Measurements from ENCODE around the gene MMEL1.

MMEL1 gene

DNA sequence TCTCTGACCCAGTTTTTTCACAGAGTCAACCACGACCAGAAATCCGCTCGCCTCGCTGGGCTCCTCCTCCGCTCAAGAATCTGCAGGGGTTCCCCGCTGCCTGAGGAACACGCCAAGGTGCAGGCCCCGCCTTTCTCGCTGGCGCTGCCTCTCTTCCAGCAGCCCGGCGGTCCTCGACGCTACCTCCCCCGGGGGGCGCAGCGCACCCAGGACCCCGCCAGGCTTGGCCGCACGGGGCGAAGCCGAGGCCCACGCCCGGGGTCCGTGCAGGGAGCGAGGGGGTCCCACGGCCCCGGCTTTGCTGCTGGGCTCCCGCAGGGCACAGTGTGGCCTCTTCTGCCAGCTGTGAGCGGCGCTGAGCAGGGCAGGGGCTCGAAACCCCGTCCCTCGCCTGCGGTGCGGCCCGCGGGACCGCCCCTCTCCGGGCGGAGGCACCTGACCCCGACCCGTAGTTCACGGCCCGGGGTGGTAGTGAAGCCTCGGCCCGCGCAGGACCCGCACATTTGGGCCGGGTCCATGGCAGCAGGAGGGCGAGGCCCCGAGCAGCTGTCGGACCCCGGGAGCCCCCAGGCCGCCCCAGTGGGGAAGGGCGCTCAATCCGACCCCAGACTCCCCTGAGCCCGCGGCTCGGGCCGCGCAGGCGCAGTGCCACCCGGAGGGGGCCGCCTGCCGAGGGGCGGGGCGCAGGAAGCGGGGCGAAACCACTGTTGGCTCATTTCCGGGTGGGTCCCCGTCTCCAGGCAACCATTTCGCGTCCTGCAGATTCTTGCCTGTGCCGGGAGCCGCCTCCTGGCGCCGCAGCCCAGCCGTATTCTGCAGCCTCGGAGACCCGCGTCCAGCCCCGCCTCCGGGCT is 10.0 kb upstream of the MMEL1 start:
- peak in 50 of 51 donors; percentile 26 to 94 (median 80) for DNase-seq

DNA sequence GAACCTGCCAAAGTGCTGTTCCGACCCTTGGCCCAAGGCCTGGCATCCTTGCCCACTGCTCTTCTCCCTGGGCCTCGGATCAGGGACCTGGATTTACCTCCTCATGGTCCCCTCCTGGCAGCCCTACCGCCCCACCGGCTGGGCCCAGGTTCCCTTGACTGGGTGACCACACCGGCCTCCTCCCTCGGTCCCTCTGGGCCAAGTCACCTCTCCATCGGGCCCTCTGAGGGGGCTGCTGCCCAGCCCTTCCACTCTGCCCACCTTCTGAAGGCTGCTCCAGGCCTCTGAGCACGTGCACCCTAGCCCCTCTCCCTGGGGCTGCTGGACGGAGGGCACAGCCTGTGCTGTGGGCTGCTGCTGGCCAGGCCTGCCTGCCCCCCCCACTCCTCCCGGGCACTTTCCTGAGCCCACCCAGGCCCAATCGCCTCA is 9.3 kb upstream of the MMEL1 start:
- DNase-seq, result no peak

DNA sequence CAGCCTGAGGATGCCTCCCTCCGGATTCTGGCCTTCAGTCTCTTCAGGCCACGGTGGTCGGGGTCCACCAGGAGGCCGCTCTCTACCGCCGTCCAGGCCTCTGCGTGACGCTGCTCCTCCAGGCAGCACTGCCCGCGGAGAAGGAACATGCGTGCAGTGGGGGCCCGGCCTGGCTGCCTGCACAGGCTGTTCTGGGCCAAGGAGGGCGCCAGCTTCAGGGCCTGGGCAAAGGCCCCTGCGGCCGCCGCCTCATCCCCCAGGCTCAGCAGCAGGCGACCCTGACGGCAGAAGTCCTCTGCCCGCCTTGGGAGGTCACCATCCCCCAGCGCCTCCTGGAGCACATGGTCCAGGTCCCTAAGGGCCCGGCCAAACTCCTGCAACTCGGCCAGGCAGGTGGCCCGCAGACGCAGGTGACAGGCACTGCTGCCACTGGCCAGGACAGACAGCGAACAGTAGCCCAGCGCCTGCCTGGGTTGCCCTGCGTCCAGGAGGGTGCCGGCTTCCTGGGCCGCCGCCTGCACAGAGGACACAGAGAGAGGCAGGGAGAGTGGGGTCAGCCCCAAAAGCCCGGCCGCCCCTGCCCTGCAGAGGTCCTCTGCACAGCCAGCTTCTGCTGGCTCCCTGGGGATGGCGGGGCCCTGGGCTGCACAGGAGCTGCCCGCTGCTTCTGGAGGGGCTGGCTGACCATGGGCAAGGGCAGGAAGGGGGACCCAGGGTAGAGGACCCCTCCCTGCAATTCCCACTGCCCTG is 8.7 kb upstream of the MMEL1 start:
- no peak for DNase-seq

DNA sequence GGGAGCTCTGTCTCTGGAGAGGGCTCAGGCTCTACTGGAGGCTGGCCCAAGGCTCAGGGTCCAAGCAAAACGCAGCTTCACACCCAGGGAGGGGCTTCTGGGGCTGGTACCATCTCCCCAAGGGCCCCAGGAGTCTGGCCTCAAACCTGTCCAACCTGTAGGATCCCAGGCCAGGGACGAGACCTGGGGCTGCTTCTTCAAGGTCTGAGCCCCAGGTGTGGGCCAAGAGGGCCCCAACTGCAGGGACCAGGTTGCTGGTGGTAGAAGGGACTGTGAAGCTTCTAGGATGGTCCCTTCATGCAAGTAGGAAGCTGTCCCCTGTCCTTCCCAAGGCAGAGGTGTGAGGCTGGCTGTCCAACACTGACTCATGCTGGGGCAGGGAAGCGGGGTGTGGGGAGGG is 7.8 kb upstream of the MMEL1 start:
- no peak for DNase-seq

DNA sequence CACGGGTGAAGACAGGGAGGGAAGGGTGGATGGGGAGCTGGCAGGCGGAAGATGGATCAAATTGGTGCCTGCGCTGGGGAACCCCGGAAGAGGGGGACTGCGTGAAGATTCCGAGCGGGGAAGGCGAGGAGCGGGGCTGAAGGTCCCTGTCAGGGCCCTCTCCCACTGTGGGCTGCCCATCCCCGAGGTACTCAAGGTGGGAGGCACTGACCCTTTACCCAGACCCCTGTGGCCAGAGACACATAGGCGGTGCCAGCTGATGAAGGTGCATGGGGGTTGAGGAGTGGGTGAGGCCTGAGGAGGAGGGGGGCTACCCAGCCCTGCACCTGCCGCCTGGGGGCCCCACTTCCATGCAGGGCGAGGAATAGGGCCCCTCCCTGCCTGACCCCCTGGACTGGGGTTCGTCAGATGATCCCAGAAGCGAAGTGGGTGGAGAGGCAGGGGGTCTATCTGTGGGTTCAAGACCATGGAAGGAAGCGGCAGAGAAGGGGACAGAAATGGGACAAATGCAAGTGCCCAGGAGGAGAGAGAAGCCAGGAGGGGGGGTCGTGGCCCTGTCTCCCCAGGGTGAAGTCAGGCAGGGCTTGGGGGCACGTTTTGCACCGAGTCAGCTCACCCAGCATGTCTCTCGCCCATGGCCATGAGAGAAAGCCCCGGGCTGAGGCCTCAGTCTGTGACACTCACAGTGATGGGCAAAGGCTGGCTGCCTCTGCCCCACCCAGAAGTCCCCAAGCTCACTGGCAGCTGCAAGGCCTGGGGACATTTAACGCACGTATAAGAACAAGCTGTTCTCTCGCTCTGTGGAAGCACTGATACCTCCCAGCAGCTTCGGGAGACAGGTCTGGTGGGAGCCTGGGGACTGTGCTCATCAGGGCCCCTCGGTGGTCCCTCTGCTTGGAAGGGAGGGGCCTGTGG is 7.0 kb upstream of the MMEL1 start:
- DNase-seq, result no peak

DNA sequence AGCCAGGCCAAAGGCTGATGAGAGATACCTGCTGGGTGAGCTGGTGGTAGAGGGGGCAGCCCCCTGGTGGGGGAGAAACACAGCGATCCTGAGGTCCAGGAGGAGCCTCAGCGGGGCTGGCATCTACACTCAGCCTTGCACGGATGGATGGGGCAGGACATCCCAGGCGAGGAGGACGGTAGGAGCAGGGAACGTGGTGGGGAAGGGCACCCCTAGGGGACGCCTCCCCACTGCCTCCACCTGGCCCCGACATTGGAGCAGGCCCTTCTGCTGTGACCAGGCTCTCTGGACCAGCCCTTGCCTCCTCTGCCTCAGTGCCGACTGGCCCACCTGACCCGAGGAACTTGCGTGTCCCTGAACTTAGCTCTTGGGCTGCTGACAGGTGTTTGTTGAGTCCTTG is 6.4 kb upstream of the MMEL1 start:
- DNase-seq, result no peak

DNA sequence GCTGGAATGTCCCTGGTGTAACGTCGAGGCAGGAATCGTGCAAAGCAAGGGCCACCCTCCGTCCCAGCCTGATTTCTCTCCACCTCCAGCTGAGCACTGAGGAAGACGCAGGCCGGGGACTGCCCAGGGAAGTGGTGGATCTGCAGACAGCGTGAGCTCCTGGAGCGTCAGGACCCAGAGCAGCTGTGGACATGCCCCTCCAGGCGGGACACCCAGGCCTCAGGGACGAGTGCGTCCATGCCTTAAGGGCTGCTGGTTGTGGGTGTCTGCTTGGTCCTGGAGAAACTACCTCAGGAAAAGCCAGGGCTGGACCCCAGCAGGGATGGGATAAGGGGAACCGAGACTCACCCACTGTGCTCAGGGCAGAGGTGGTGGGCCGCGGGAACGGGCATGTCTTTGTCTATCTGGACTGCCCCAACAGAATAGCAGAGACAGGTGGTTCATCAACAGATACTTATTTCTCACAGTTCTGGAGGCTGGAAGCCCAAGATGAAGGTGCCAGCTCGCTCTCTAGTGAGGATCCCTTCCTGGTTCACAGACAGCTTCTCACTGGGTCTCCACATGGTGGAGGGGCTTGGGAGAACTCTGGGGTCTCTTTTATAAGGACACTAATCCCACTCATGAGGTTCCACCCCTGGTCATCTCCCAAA is 5.8 kb upstream of the MMEL1 start:
- DNase-seq, result no peak

DNA sequence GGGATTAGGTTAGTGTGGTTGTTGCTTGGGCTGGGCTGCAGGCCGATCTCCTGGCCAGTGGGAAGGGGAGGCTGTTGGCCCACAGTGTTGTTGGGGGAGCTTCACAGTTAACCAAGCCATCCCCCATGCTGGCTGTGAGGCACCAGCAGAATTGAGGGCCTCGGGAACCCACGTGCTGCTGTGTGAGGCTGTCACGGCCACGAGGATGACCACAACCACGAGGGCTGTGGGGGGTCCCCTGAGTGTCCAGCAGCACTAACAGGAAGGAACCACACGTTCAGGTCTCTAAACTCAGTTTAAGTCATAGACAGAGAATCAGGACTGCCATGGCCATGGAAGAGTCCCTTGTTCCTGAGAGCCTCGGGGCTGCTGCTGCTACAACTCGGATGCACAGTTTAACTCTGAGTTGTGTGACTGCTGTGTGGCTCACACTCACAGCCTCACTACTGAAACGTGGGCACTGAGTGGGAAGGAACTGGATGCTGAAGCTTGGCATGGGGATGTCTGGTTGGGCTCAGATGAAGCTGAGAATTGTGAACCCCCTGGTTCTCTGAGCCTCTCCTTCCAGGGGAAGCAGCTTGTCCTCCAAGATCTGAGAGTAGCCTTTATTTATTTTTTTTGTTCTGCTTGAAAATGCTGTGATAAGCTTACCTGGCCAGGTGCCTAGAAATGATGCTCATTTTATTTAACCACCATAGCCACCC is 4.8 kb upstream of the MMEL1 start:
- peak in 1 of 51 donors; percentile 24 for DNase-seq

DNA sequence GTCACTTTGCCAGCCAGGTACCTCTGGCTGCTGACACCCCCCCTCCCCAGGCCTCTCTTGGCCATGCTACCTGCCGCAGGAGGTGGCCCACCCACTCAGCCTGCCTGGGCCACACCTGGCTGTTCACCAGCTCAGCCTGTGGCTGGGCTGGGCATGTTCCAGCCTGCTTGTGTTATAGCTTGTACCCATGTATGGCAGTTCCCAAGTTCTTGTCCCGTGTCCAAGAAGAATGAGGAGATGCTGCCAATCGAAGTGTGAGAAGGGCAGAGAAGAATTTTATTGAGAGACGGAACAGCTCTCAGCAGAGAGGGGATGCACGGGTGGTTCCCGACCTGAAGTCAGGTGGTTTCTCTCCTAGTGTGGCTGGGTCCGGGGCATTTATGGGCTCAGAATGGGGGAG is 3.9 kb upstream of the MMEL1 start:
- DNase-seq, result no peak

DNA sequence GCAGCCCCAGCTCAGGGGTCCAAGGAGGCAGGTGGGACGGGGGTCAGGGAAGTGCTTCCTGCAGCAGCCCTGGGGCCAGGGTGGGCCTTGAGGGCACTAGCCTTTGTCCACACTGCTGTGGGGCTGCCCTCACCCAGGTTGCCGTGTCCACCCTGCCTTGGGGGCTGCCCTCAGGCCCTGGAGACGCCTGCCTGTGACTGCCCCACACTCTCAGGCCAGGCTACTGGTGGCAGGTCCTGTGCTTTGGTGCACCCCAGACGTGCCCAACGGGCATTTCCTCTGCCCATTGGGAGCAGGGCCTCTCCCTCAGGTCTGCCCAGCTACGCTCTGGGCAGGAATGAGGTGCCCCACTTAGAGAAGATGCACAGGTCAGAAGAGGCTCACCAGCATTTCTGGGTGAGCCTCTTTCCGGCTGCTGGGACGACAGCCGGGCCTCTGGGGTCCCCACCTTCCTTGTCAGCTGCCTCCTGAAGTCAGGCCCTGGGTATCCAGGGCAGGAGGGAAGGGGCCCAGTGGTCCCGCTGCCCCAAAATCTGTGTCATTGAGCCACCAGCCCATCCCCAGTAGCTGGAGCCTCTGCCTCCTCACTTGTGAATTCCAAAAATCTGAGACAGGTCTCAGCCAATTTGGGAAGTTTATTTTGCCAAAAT is 2.7 kb upstream of the MMEL1 start:
- DNase-seq, result no peak

DNA sequence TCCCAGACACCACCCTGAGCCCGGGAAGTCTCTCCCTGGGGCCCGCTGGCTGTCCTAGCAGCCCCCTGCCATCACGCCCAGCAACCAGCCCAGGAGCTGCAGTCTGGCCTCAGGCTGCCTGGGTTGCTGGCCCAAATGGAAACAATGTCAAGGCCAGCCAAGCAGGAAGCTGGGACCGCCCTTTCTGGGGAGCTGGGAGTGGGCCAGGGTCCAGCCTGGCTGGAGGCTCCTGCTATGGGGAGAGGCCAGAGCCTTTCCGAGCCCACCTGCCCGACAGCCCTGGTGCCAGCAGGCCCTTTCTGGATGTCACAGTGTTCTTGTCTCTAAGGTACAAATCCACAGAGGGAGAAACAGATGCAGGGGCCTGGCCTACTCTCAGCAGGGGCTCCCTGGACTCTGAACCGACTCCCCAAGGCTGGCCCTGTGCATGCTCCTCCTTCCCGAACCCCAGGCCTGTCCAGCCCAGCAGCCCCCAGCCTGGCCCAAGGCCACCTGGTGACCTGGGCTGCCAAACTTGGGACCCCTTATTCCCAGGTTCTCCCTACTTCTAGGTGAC is 1.2 kb upstream of the MMEL1 start:
- no peak for DNase-seq

DNA sequence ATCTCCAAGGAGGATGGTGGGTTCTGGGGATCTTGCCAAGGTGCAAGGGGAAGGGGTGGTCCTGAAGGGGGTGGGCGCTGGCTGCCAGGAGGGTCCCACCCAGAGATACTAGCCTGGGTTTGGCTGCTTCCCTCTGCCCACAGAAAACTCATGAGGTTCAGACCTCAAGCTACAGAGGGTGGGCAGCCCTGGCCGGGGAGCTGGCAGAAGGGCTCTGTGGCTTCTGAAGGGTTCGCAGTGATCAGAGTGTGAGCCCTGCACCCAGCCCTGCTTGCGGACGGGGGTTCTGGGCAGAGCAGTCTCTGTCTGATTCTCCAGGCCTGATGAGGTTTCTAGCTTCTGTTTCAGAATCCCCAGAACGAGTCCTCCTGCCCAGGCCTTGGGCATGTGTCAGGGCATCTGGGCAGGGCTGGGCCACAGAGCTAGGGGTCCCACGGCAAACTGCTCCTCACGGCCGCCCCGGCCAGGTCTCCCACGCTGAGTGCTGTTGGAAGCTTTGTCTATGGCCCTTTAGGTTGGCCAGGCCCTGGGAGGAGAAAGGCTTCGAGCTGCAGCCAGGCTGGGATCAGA is 635 bp upstream of the MMEL1 start:
- no peak for DNase-seq

DNA sequence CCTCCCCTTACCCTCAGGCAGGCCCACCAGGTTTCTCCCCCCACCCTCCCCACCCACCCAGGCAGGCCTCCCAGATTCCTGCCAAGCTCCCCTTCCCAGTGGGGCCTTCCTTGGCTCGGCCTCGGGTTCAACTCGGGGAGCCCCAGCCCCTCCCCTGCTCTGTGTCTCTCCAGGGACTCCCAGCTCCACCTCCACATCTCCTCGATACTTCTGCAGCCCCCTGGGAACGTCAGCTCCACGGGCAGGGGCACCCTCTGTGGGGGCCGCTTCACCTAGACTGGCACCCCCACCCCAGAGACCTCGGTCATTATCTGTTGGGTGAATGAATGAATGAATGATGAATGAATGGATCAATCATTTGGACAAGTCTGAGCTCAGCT is 775 bp downstream of the MMEL1 start:
- DNase-seq, result no peak

DNA sequence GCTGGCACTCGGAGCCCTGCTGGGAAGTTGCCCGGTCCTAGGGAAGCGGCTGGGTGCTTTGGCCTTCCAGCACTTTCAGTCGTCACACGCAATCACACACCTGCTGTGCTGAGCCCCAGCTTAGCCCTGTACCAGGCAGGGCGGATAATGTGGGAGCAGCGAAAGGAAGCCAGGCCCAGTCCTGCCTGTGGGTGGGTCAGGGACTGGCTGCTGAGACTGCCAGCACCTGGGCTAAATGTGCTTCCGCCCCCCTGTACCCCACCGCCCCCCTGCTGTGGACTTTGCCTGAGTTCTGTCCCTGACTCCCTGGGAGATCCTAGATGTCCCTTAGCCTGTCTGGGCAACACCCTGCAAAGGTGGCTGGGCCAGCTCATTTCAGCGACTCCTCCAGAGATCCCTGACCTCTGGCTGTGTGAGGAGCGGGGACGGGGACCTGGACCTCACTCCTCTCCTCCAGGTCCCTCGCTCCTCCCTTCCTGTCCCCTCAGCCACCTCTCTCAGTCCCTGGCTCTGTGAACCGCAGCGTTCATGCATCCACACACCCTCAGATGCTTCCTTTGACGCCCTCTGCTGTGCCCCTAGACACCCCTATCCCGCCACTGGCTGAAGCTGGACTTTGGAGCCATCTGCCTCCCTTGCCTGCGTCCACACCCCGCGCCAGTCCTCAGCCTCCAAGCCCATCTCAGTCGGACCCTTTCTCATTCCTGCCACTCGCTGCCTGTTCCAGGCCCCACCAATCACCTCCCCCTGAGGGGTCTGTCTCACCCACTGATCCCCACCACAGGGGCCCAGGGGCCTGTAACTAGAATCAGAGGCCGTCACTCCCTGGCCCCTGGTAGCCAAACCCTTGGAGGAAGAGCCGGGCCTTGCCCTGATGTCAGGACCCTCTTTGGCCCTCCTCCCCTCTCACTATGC is 1.4 kb downstream of the MMEL1 start:
- no peak for DNase-seq

DNA sequence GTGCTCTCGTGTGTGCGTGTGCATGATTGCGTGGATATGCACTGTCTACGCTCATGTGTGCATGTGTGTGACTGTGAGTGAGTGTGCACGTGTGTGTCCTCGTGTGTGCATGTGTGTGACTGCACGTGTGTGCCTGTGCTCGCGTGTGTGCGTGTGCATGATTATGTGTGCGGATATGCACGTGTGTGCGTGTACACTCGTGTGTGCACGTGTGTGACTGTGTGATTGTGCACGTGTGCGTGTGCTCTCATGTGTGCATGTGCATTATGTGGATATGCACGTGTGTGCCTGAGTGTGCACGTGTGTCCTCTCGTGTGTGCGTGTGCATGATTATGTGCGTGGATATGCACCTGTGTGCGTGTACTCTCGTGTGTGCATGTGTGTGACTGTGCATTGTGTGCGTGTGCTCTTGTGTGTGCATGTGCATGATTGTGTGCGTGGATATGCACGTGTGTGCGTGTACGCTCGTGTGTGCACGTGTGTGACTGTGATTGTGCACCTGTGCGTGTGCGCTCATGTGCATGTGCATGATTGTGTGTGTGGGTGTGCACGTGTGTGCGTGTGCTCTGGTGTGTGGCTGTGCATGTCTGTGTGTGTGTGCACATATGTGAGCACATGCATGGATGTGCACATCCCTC is 2.2 kb downstream of the MMEL1 start:
- no peak for DNase-seq

DNA sequence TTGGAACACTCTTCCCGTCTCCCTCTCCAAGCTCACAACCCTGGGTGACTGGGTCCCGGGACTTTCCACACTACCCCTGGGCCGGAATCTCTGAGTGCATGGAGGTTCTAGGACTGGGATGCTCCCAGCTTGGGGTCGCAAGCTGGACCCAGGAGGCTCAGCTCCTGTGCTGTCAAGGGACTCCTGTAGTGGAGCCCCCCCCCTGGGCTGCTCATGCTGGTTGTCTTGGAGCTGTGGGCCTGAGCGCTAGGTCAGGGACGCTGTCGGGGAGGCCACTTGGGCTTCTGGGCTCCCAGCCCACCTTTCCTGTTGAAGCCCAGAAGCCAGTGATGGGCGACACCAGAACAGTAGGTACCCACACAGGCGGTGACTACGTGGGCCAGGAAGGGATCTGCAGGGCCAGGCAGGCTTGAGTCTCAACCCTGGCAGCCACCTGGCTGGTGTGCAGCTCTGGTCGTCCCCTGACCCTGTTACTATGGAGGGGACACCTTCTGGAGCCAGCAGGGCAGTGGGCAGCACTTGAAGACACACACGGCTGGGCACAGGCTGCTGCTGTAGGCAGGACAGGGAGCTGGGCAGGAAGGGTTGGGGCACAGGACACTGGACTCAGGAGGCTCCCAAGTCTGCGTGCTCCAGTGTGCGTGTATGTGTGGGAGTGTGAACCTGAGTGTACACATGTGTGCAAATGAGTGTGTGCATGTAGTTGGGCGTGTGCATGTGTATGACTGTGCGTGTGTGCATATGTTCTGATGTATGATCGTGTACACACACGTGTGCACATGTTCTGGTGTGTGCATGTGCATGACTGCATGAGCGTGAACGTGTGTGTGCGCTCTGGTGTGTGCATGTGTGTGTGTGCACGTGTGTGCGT is 3.0 kb downstream of the MMEL1 start:
- DNase-seq, result no peak

All from hypothalamus (tissue), 51 donors.